T-helper 1 cell treated with Interleukin-12 subunit alpha and Interleukin-12 subunit beta and Interleukin-4 antibody, amounts not matched to agents 30 ng/mL and 1 ng/mL, for 36 hours (primary cell): ENCODE results near the gene SHMT1. TPM values are rescaled to one million over a fixed set of nuclear protein-coding genes. Genes with fewer than 3 reads are reported as not detected.
"Not testable (repeated sequence)": the region's sequence is repeated elsewhere in the genome, so short reads cannot be mapped to it uniquely, and the experiment has no call there.

Experiments
- intact Hi-C: fragments of 100-400 bp; cut with micrococcal nuclease; formaldehyde crosslinking; loops from one replicate; pipeline ENCODE4 v1.15.1; 2024
- total RNA-seq: library from RNA; stranded (reverse); gene quantifications from 2 replicates; pipeline ENCODE4 v1.2.3, GENCODE V29; 2022

SHMT1 gene
- total RNA-seq = 42.8 and 43.3 TPM in 2 replicates

- intact Hi-C loops = loop anchor here (2.0 to 5.0 kb wide), 6 partner anchors 49 to 493 kb away; partner anchors contain the start of genes ALKBH5, LLGL1, MIEF2 and SMCR8
Observed at GRCh38 chr17:18363101-18364049, at the start of gene SHMT1. TSS of gene SHMT1 (minus strand) at chr17:18363550. CDS start at chr17:18355981, 7,569 bp downstream.

- intact Hi-C loops = loop anchor here (5.0 kb wide), 1 partner anchor 50 kb away; the partner anchor contains the start of gene SHMT1
Observed at GRCh38 chr17:18412001-18412538, 48.7 kb upstream of the SHMT1 start.

- intact Hi-C loops = loop anchor here (5.0 kb wide), 1 partner anchor 49 kb away; the partner anchor contains the start of gene SHMT1
Observed at GRCh38 chr17:18411377-18411864, 48.1 kb upstream of the SHMT1 start.

- intact Hi-C loops = loop anchor here (5.0 kb wide), 1 partner anchor 48 kb away; the partner anchor contains the start of gene SHMT1
Observed at GRCh38 chr17:18410736-18411135, 47.4 kb upstream of the SHMT1 start.

GRCh38 chr17:18409321-18409720 lies 46.0 kb upstream of the SHMT1 start:
- intact Hi-C loops = not testable (repeated sequence)

- intact Hi-C loops = not testable (repeated sequence)
Observed at GRCh38 chr17:18408906-18409305, 45.6 kb upstream of the SHMT1 start.

- intact Hi-C loops = not testable (repeated sequence)
Observed at GRCh38 chr17:18403604-18404003, 40.3 kb upstream of the SHMT1 start.

GRCh38 chr17:18403166-18403565 lies 39.8 kb upstream of the SHMT1 start:
- intact Hi-C loops = not testable (repeated sequence)

GRCh38 chr17:18401872-18402590 lies 38.7 kb upstream of the SHMT1 start:
- intact Hi-C loops = not testable (repeated sequence)

GRCh38 chr17:18388728-18389127 lies 25.4 kb upstream of the SHMT1 start:
- intact Hi-C loops = not testable (repeated sequence)

- intact Hi-C loops = not testable (repeated sequence)
Observed at GRCh38 chr17:18388266-18388665, 24.9 kb upstream of the SHMT1 start.

GRCh38 chr17:18387583-18387982 lies 24.2 kb upstream of the SHMT1 start:
- intact Hi-C loops = not testable (repeated sequence)

- intact Hi-C loops = not testable (repeated sequence)
Observed at GRCh38 chr17:18384271-18384670, 20.9 kb upstream of the SHMT1 start.

GRCh38 chr17:18383079-18383481 lies 19.7 kb upstream of the SHMT1 start:
- intact Hi-C loops = not testable (repeated sequence)

GRCh38 chr17:18382441-18383078 lies 19.2 kb upstream of the SHMT1 start:
- intact Hi-C loops = no loop called here

- intact Hi-C loops = no loop called here
Observed at GRCh38 chr17:18381953-18382245, 18.5 kb upstream of the SHMT1 start.

GRCh38 chr17:18381158-18381952 lies 18.0 kb upstream of the SHMT1 start:
- intact Hi-C loops = no loop called here

GRCh38 chr17:18380471-18381157 lies 17.3 kb upstream of the SHMT1 start:
- intact Hi-C loops = no loop called here

- intact Hi-C loops = no loop called here
Observed at GRCh38 chr17:18379246-18380146, 16.1 kb upstream of the SHMT1 start.
